ENCODE data around the gene IL1A.

The IL1A gene

DNA sequence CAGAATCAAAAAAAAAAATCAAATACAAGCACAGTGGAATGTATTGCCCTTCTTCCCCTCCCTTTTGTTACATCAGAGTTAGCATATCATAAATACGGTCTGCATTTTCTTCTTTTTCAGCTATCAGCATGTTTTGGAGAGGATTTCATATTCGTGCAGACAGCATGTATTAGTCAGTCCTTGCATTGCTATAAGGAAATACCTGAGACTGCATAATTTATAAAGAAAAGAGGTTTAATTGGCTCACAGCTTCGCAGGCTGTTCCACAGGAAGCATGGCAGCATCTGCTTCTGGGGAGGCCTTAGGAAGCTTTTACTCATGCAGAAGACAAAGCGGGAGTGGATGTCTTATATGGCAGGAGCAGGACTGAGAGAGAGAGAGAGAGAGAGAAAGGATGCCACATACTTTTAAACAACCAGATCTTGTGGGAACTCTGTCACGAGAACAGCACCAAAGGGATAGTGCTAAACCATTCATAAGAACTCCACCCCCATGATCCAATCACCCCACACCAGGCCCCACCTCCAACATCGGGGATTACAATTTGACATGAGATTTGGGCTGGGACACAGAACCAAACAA, 43.4 kb upstream of the IL1A start:
- no peak overlapping the region for H3K27ac ChIP-seq (ENCODE audit: insufficient read depth in 1 of 2, low read depth in 1 of 2, low read length in 2 of 2, poor library complexity in 1 of 2, severe bottlenecking in 2 of 2)
- POLR2A ChIA-PET: interaction anchor here (0.6 kb wide), 1 partner anchor 15 kb away, joined by 5 read pairs; no protein-coding TSS in a partner anchor
- CTCF ChIA-PET: no interaction called here

DNA sequence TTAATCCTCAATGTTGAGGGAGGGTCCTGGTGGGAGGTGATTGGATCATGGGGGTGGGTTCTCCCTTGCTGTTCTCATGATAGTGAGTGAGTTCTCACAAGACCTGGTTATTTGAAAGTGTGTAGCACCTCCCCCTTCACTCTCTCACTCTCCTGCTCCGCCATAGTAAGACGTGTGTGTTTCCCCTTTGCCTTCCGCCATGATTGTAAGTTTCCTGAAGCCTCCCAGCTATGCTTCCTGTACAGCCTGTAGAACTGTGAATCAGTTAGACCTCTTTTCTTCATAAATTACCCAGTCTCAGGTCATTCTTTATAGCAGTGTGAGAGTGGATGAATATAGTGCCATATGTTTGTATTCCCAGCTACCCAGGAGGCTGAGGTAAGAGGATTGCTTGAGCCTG, 42.7 kb upstream of the IL1A start:
- no peak overlapping the region for H3K4me3 ChIP-seq (ENCODE audit: control insufficient read depth in 1 of 7, extremely low read depth in 1 of 7, insufficient read depth in 4 of 7, low read depth in 2 of 7, low read length in 6 of 7)
- peaks cover 18 to 62% (median 43%) of the 10 kb centered on the region in 4 experiments for H3K4me1 ChIP-seq (ENCODE audit: control extremely low read depth in 1 of 4, control insufficient read depth in 4 of 4, insufficient read depth in 4 of 4, low read length in 3 of 4)
- H3K27me3 ChIP-seq (replicated peaks in 2 of 5; ENCODE audit: control insufficient read depth in 4 of 5, insufficient read depth in 5 of 5, low read length in 4 of 5): no peaks in the 10 kb centered on the region
- no peak for DNase-seq
- peaks cover 8 to 31% (median 18%) of the 10 kb centered on the region in 4 experiments for H3K36me3 ChIP-seq (ENCODE audit: control insufficient read depth in 4 of 4, insufficient read depth in 4 of 4, low read length in 3 of 4)
- H3K9me3 ChIP-seq (ENCODE audit: control extremely low read depth in 1 of 5, control insufficient read depth in 4 of 5, insufficient read depth in 2 of 5, low read depth in 1 of 5, low read length in 4 of 5): peaks cover 0 to 3% (median 0%) of the 10 kb centered on the region in 5 experiments
- H3K27ac ChIP-seq (ENCODE audit: insufficient read depth in 1 of 2, low read depth in 1 of 2, low read length in 2 of 2, poor library complexity in 1 of 2, severe bottlenecking in 2 of 2): no peak overlapping the region
- ChIA-PET POLR2A (interaction anchor here (1.1 kb wide), 1 partner anchor 10 kb away, joined by 3 read pairs; the partner anchor contains the start of gene IL1B), CTCF (interaction anchor here (1.8 kb wide), 1 partner anchor 10 kb away, joined by 4 read pairs; the partner anchor contains the start of gene IL1B)
- 70% methylated on average over 2 of the region's 3 CpGs for WGBS (ENCODE audit: insufficient coverage)

More for the DNA sequence above, 43.4 kb upstream of the IL1A start:
- Histone ChIP-seq H3K36me3 (ENCODE audit: control insufficient read depth in 4 of 4, insufficient read depth in 4 of 4, low read length in 3 of 4) (peaks cover 8 to 37% (median 22%) of the 10 kb centered on the region in 4 experiments), H3K9me3 (ENCODE audit: control extremely low read depth in 1 of 5, control insufficient read depth in 4 of 5, insufficient read depth in 2 of 5, low read depth in 1 of 5, low read length in 4 of 5) (peaks cover 0 to 3% (median 0%) of the 10 kb centered on the region in 5 experiments), H3K4me3 (ENCODE audit: control insufficient read depth in 1 of 7, extremely low read depth in 1 of 7, insufficient read depth in 4 of 7, low read depth in 2 of 7, low read length in 6 of 7) (no peak overlapping the region), H3K27me3 (replicated peaks in 2 of 5; ENCODE audit: control insufficient read depth in 4 of 5, insufficient read depth in 5 of 5, low read length in 4 of 5) (no peaks in the 10 kb centered on the region), H3K4me1 (ENCODE audit: control extremely low read depth in 1 of 4, control insufficient read depth in 4 of 4, insufficient read depth in 4 of 4, low read length in 3 of 4) (peaks cover 22 to 65% (median 44%) of the 10 kb centered on the region in 4 experiments)
- WGBS (ENCODE audit: insufficient coverage): 100% methylated on average over 3 of the region's 6 CpGs
- DNase-seq: no peak

DNA sequence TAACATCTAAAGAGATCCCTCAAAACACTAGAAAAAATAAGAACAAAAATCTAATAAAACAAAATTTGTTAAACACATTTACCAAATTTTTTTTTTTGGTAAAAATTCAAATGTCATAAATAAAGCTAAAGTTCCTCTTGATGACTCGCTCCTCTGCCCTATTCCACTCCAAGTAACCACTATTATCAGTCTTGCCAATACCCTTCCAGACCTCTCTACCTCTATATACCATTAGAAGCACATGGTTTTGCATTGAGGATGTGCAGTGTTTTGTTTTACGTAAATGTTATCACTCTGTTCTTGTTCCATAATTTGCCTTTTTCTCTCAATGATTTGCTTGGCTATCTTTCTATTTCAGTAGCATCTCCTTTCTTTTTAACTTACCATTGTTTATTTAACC, 41.4 kb upstream of the IL1A start:
- Histone ChIP-seq H3K36me3 (ENCODE audit: control insufficient read depth in 4 of 4, insufficient read depth in 4 of 4, low read length in 3 of 4) (peaks cover 5 to 18% (median 11%) of the 10 kb centered on the region in 4 experiments), H3K4me3 (ENCODE audit: control insufficient read depth in 1 of 7, extremely low read depth in 1 of 7, insufficient read depth in 4 of 7, low read depth in 2 of 7, low read length in 6 of 7) (no peak overlapping the region), H3K9me3 (ENCODE audit: control extremely low read depth in 1 of 5, control insufficient read depth in 4 of 5, insufficient read depth in 2 of 5, low read depth in 1 of 5, low read length in 4 of 5) (peaks cover 0 to 3% (median 0%) of the 10 kb centered on the region in 5 experiments), H3K4me1 (ENCODE audit: control extremely low read depth in 1 of 4, control insufficient read depth in 4 of 4, insufficient read depth in 4 of 4, low read length in 3 of 4) (peaks cover 7 to 60% (median 40%) of the 10 kb centered on the region in 4 experiments), H3K27me3 (replicated peaks in 2 of 5; ENCODE audit: control insufficient read depth in 4 of 5, insufficient read depth in 5 of 5, low read length in 4 of 5) (no peaks in the 10 kb centered on the region), H3K27ac (ENCODE audit: insufficient read depth in 1 of 2, low read depth in 1 of 2, low read length in 2 of 2, poor library complexity in 1 of 2, severe bottlenecking in 2 of 2) (no peak overlapping the region)
- CTCF ChIA-PET: interaction anchor here (1.8 kb wide), 1 partner anchor 12 kb away, joined by 4 read pairs; the partner anchor contains the start of gene IL1B
- POLR2A ChIA-PET: interaction anchor here (1.1 kb wide), 1 partner anchor 11 kb away, joined by 3 read pairs; the partner anchor contains the start of gene IL1B
- DNase-seq: no peak
- WGBS (ENCODE audit: insufficient coverage): no CpG with 5 or more reads among the region's 2 CpGs

DNA sequence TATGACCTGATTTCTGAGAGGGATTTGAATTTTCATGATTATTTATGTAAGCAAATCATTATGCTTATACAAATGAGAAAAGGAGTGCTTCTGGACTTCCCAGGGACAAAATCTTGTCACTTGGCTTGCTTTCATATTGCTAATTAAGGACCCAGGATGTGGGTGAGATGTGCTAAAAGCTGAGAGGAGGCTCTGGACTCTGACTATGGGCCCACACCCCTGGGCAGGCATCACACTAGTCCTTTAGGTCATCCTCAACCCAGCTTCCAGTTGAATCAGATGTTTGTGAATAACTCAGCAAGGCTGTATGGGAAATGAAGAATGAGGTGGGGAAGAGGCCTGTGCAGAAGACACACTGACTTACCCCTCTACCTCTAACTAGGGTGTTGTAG, 40.4 kb upstream of the IL1A start:
- H3K27me3 ChIP-seq (replicated peaks in 2 of 5; ENCODE audit: control insufficient read depth in 4 of 5, insufficient read depth in 5 of 5, low read length in 4 of 5): no peaks in the 10 kb centered on the region
- POLR2A ChIA-PET: no interaction called here
- DNase-seq: no peak
- H3K36me3 ChIP-seq (ENCODE audit: control insufficient read depth in 4 of 4, insufficient read depth in 4 of 4, low read length in 3 of 4): peaks cover 0 to 8% (median 3%) of the 10 kb centered on the region in 4 experiments
- peaks cover 0 to 3% (median 0%) of the 10 kb centered on the region in 5 experiments for H3K9me3 ChIP-seq (ENCODE audit: control extremely low read depth in 1 of 5, control insufficient read depth in 4 of 5, insufficient read depth in 2 of 5, low read depth in 1 of 5, low read length in 4 of 5)
- H3K27ac ChIP-seq (ENCODE audit: insufficient read depth in 1 of 2, low read depth in 1 of 2, low read length in 2 of 2, poor library complexity in 1 of 2, severe bottlenecking in 2 of 2): no peak overlapping the region
- no peak overlapping the region for H3K4me3 ChIP-seq (ENCODE audit: control insufficient read depth in 1 of 7, extremely low read depth in 1 of 7, insufficient read depth in 4 of 7, low read depth in 2 of 7, low read length in 6 of 7)
- H3K4me1 ChIP-seq (ENCODE audit: control extremely low read depth in 1 of 4, control insufficient read depth in 4 of 4, insufficient read depth in 4 of 4, low read length in 3 of 4): peaks cover 1 to 50% (median 36%) of the 10 kb centered on the region in 4 experiments
- CTCF ChIA-PET: interaction anchor here (2.7 kb wide), 1 partner anchor 10 kb away, joined by 12 read pairs; no protein-coding TSS in a partner anchor

DNA sequence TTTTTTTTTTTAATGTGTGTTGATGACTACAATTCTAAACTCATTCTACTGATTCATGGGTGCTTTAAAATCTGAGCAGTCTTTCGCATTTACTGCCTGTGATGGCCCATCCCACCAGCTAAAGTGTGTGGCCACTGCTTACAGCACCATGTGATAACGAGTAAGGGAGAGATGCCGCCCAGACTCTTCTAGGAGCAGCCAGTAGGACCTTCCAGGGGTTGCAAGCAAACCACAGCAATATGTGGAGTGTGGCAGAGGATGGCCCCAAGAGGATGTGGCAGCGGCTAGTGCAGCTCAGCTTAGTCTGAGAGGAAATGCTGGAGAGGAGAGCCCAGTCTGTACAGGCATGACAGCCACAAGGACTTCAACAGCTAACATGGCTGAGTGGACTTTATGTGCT, 37.4 kb upstream of the IL1A start:
- ChIA-PET POLR2A (interaction anchor here (0.6 kb wide), 1 partner anchor 26 kb away, joined by 3 read pairs; no protein-coding TSS in a partner anchor), CTCF (interaction anchor here (0.5 to 2.7 kb wide), 8 partner anchors 9 to 72 kb away, joined by 3 to 12 read pairs (median 5); no protein-coding TSS in a partner anchor)
- DNase-seq: peak in 2 of 3 donors; percentile 76 to 83
- peaks cover 0 to 37% (median 29%) of the 10 kb centered on the region in 4 experiments for H3K4me1 ChIP-seq (ENCODE audit: control extremely low read depth in 1 of 4, control insufficient read depth in 4 of 4, insufficient read depth in 4 of 4, low read length in 3 of 4)
- H3K27me3 ChIP-seq (replicated peaks in 2 of 5; ENCODE audit: control insufficient read depth in 4 of 5, insufficient read depth in 5 of 5, low read length in 4 of 5): no peaks in the 10 kb centered on the region
- H3K27ac ChIP-seq (ENCODE audit: insufficient read depth in 1 of 2, low read depth in 1 of 2, low read length in 2 of 2, poor library complexity in 1 of 2, severe bottlenecking in 2 of 2): no peak overlapping the region
- H3K4me3 ChIP-seq (ENCODE audit: control insufficient read depth in 1 of 7, extremely low read depth in 1 of 7, insufficient read depth in 4 of 7, low read depth in 2 of 7, low read length in 6 of 7): peak overlapping the region in 1 of 7 experiments; percentile 8
- no peaks in the 10 kb centered on the region for H3K36me3 ChIP-seq (ENCODE audit: control insufficient read depth in 4 of 4, insufficient read depth in 4 of 4, low read length in 3 of 4)
- WGBS (ENCODE audit: insufficient coverage): 20% methylated on average over 4 of the region's 4 CpGs
- no peaks in the 10 kb centered on the region for H3K9me3 ChIP-seq (ENCODE audit: control extremely low read depth in 1 of 5, control insufficient read depth in 4 of 5, insufficient read depth in 2 of 5, low read depth in 1 of 5, low read length in 4 of 5)

DNA sequence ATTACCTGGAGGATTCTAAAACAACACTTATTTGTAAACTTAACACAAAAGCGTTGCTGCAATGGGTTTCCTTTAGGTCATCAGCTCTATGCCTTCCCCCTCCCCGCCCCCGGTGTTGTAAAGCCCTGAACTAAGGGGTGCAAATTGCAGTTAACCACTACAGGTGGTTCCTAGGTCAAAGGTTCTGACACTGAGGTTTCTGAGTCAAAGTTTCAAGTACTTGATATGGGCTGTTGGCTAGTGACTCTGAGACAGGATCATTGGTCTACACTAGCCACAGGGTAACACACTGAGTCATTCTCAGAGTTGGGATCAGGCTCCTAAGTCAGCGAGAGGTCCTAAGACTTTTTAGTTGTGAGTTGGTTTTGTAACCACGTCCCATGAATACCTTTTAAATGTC, 36.8 kb upstream of the IL1A start:
- H3K36me3 ChIP-seq (ENCODE audit: control insufficient read depth in 4 of 4, insufficient read depth in 4 of 4, low read length in 3 of 4): no peaks in the 10 kb centered on the region
- 90% methylated on average over 3 of the region's 5 CpGs for WGBS (ENCODE audit: insufficient coverage)

DNA sequence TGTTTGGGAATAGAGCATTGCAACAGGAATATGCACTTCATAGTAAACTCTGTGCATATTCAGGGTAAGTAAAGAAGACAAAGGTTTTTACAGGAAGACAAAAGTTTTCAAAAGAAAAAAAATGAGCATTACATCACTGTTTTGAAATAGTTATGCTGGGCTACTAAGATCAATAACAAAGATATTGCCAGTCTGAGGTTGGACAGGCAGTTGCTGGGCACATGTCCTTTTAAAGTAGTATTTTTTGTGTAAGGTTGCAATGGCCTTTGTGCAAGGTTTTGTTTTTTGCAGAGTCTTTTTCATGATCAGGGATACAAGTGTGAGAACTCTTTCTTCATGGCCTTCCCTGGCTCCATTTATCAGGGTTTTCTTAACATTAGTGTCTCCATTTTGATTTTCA, 36.0 kb upstream of the IL1A start:
- H3K27ac ChIP-seq (ENCODE audit: insufficient read depth in 1 of 2, low read depth in 1 of 2, low read length in 2 of 2, poor library complexity in 1 of 2, severe bottlenecking in 2 of 2): no peak overlapping the region
- ChIA-PET POLR2A (no interaction called here), CTCF (interaction anchor here (1.4 to 1.7 kb wide), 2 partner anchors 9 to 11 kb away, joined by 3 to 5 read pairs; no protein-coding TSS in a partner anchor)
- peaks cover 0 to 37% (median 27%) of the 10 kb centered on the region in 4 experiments for H3K4me1 ChIP-seq (ENCODE audit: control extremely low read depth in 1 of 4, control insufficient read depth in 4 of 4, insufficient read depth in 4 of 4, low read length in 3 of 4)
- no peak for DNase-seq
- H3K27me3 ChIP-seq (replicated peaks in 2 of 5; ENCODE audit: control insufficient read depth in 4 of 5, insufficient read depth in 5 of 5, low read length in 4 of 5): no peaks in the 10 kb centered on the region
- no peaks in the 10 kb centered on the region for H3K36me3 ChIP-seq (ENCODE audit: control insufficient read depth in 4 of 4, insufficient read depth in 4 of 4, low read length in 3 of 4)
- no peaks in the 10 kb centered on the region for H3K9me3 ChIP-seq (ENCODE audit: control extremely low read depth in 1 of 5, control insufficient read depth in 4 of 5, insufficient read depth in 2 of 5, low read depth in 1 of 5, low read length in 4 of 5)
- no peak overlapping the region for H3K4me3 ChIP-seq (ENCODE audit: control insufficient read depth in 1 of 7, extremely low read depth in 1 of 7, insufficient read depth in 4 of 7, low read depth in 2 of 7, low read length in 6 of 7)

More for the DNA sequence above, 36.8 kb upstream of the IL1A start:
- Histone ChIP-seq H3K27me3 (replicated peaks in 2 of 5; ENCODE audit: control insufficient read depth in 4 of 5, insufficient read depth in 5 of 5, low read length in 4 of 5) (no peaks in the 10 kb centered on the region), H3K27ac (ENCODE audit: insufficient read depth in 1 of 2, low read depth in 1 of 2, low read length in 2 of 2, poor library complexity in 1 of 2, severe bottlenecking in 2 of 2) (no peak overlapping the region), H3K4me1 (ENCODE audit: control extremely low read depth in 1 of 4, control insufficient read depth in 4 of 4, insufficient read depth in 4 of 4, low read length in 3 of 4) (peaks cover 0 to 37% (median 29%) of the 10 kb centered on the region in 4 experiments), H3K9me3 (ENCODE audit: control extremely low read depth in 1 of 5, control insufficient read depth in 4 of 5, insufficient read depth in 2 of 5, low read depth in 1 of 5, low read length in 4 of 5) (no peaks in the 10 kb centered on the region), H3K4me3 (ENCODE audit: control insufficient read depth in 1 of 7, extremely low read depth in 1 of 7, insufficient read depth in 4 of 7, low read depth in 2 of 7, low read length in 6 of 7) (no peak overlapping the region)
- POLR2A ChIA-PET: interaction anchor here (0.6 kb wide), 1 partner anchor 26 kb away, joined by 3 read pairs; no protein-coding TSS in a partner anchor
- CTCF ChIA-PET: interaction anchor here (0.5 to 2.2 kb wide), 4 partner anchors 10 to 66 kb away, joined by 4 to 6 read pairs (median 4); no protein-coding TSS in a partner anchor
- peak in 2 of 3 donors; percentile 40 to 65 for DNase-seq
